Mammary epithelial cell (primary cell): ENCODE data around the gene TLK1.

ENCODE experiments used
- CTCF ChIP-seq, 2 donors: IDR thresholded peaks in 1 of 2; conservative IDR thresholded peaks in 1 of 2; 2 replicates each; pipeline ENCODE4 v1.5.1; 2011 to 2012; ENCODE audit warnings: inconsistent platforms in 2 of 2, low read length in 2 of 2, mild to moderate bottlenecking in 2 of 2, control low read depth in 1 of 2, low read depth in 1 of 2; ENCODE audit not compliant: insufficient read depth in 1 of 2; ENCODE audit errors: extremely low read depth in 1 of 2
- EZH2 ChIP-seq: IDR thresholded peaks from 2 replicates; pipeline ENCODE4 v1.6.1; 2012; ENCODE audit warnings: low read length, inconsistent platforms, borderline replicate concordance

- no peak for TF ChIP-seq CTCF (conservative IDR thresholded peaks at IDR 0.05 in 1 of 2, IDR thresholded peaks at IDR 0.05 in 1 of 2; ENCODE audit: extremely low read depth in 1 of 2, insufficient read depth in 1 of 2, low read depth in 1 of 2, low read length in 2 of 2)
- no peak for TF ChIP-seq EZH2
These were observed 32.2 kb downstream of the TLK1 start for GRCh38 chr2:171128461-171128860.
